HG03280 (cell line): ENCODE measurements around the gene NF1.

ENCODE experiments used
- ATAC-seq: cut with Tn5 transposase; IDR thresholded peaks from one replicate; pipeline ENCODE4 v1.9.1; 2021; ENCODE audit warnings: mild to moderate bottlenecking, moderate library complexity; ENCODE audit not compliant: unreplicated experiment

Gene NF1

GRCh38 chr17:31418773-31419350, 324.1 kb downstream of the NF1 start:
- ATAC-seq = no peak

- ATAC-seq = no peak
Observed at GRCh38 chr17:31422443-31422842, 327.7 kb downstream of the NF1 start.

GRCh38 chr17:31424944-31425281, 330.1 kb downstream of the NF1 start:
- no peak for ATAC-seq

- no peak for ATAC-seq
Observed at GRCh38 chr17:31425282-31426040, 330.7 kb downstream of the NF1 start.
